HCT116 (cell line): ENCODE results near the gene MUC4. TPM values are rescaled to one million over a fixed set of nuclear protein-coding genes. Genes with fewer than 3 reads are reported as not detected.

Source experiments
- ATAC-seq: fragments of 200-7000 bp; cut with Tn5 transposase; 2 replicates; pipeline ENCODE4 v1.9.1; 2020; ENCODE audit warnings: mild to moderate bottlenecking, moderate library complexity
- BruUV-seq: library from RNA; stranded (reverse); fragments of 400-500 nt; replicated peaks from 2 replicates; lab custom pipeline; 2021; lab: Mats Ljungman, UMichigan
- CTCF ChIA-PET: fragments of 300-600 bp; sonication (Branson Sonifier 250); formaldehyde crosslinking; loops from one replicate; lab custom pipeline; 2021; ENCODE audit warnings: antibody characterized with exemption; lab: Charles Lee
- POLR2A ChIA-PET: fragments of 300-600, 350-600 bp; sonication (Branson Sonifier 250); formaldehyde crosslinking; loops from one replicate; lab custom pipeline; 2021; ENCODE audit warnings: antibody characterized with exemption; lab: Charles Lee
- RAD21 ChIA-PET, 2 experiments: fragments of 300-600 bp; sonication (Branson Sonifier 250); formaldehyde crosslinking; loops; one replicate each; lab custom pipeline; 2023; ENCODE audit warnings: low total read pairs in 2 of 2; ENCODE audit not compliant: uncharacterized antibody in 2 of 2, unreplicated experiment in 2 of 2, low non-redundant PET in 1 of 2; lab: Charles Lee
- DNase-seq: peaks from one replicate; pipeline ENCODE4 v3.0.0-alpha.2; 2010; ENCODE audit warnings: low read depth, low spot score
- H2AFZ ChIP-seq: fragments of 200-600 bp; shearing (Covaris generic), sonication (generic); 2 replicates; pipeline ENCODE4 v1.6.1; 2017; ENCODE audit warnings: low read depth, mixed run types, mixed read lengths, antibody characterized with exemption, low read length; ENCODE audit not compliant: poor library complexity, severe bottlenecking
- H3K27ac ChIP-seq: 2 replicates; pipeline ENCODE4 v1.5.1; 2012; ENCODE audit warnings: low read depth, low read length
- H3K27me3 ChIP-seq: fragments of 200-600 bp; sonication (generic); 2 replicates; pipeline ENCODE4 v1.6.1; 2016; ENCODE audit warnings: mixed run types, low read length, mixed read lengths; ENCODE audit not compliant: insufficient read depth
- H3K36me3 ChIP-seq, 2 experiments: fragments of 200-500 bp in 1 of 2; fragments of 200-600 bp in 1 of 2; sonication (Bioruptor generic) in 1 of 2; sonication (generic) in 1 of 2; 2 replicates each; pipeline versions ENCODE4 v1.5.1 to v1.6.1; 2014 to 2016; ENCODE audit warnings: low read length in 2 of 2, inconsistent platforms in 1 of 2, mixed read lengths in 1 of 2, mixed run types in 1 of 2; ENCODE audit not compliant: insufficient read depth in 2 of 2, control insufficient read depth in 1 of 2
- H3K4me1 ChIP-seq, 2 experiments: fragments of 200-600 bp in 1 of 2; sonication (generic) in 1 of 2; 2 replicates each; pipeline versions ENCODE4 v1.5.1 to v1.6.1; 2012 to 2017; ENCODE audit warnings: low read length in 2 of 2, inconsistent platforms in 1 of 2, mild to moderate bottlenecking in 1 of 2, mixed read lengths in 1 of 2, mixed run types in 1 of 2, moderate library complexity in 1 of 2; ENCODE audit not compliant: insufficient read depth in 2 of 2, control insufficient read depth in 1 of 2
- H3K4me2 ChIP-seq: fragments of 200-600 bp; sonication (generic); 2 replicates; pipeline ENCODE4 v1.6.1; 2017; ENCODE audit warnings: mixed run types, low read length, mixed read lengths
- H3K4me3 ChIP-seq, 2 experiments: fragments of 200-600 bp in 1 of 2; sonication (generic) in 1 of 2; replicated peaks in 1 of 2; 2 replicates each; pipeline ENCODE4 v1.5.1; 2011 to 2016; ENCODE audit warnings: low read length in 2 of 2, control low read depth in 1 of 2, low read depth in 1 of 2, mild to moderate bottlenecking in 1 of 2, mixed read lengths in 1 of 2, mixed run types in 1 of 2
- H3K79me2 ChIP-seq: fragments of 200-600 bp; sonication (generic); 2 replicates; pipeline ENCODE4 v1.6.1; 2017; ENCODE audit warnings: mild to moderate bottlenecking, mixed run types, low read length, moderate library complexity, mixed read lengths; ENCODE audit not compliant: insufficient read depth
- H3K9ac ChIP-seq: fragments of 200-600 bp; sonication (generic); 2 replicates; pipeline ENCODE4 v1.6.1; 2016; ENCODE audit warnings: low read length, mixed read lengths
- H3K9me2 ChIP-seq: fragments of 200-600 bp; sonication (generic), shearing (Covaris generic); 2 replicates; pipeline ENCODE4 v1.6.1; 2017; ENCODE audit warnings: mixed run types, mild to moderate bottlenecking, moderate library complexity; ENCODE audit not compliant: insufficient read depth
- H3K9me3 ChIP-seq, 2 experiments: fragments of 200-500 bp in 1 of 2; fragments of 200-600 bp in 1 of 2; sonication (Bioruptor generic) in 1 of 2; sonication (generic) in 1 of 2; 2 replicates each; pipeline ENCODE4 v1.6.1; 2014 to 2017; ENCODE audit warnings: low read length in 2 of 2, mixed read lengths in 2 of 2, inconsistent platforms in 1 of 2, low read depth in 1 of 2, mild to moderate bottlenecking in 1 of 2, mixed run types in 1 of 2, moderate library complexity in 1 of 2; ENCODE audit not compliant: control insufficient read depth in 1 of 2, insufficient read depth in 1 of 2
- H4K20me1 ChIP-seq: fragments of 200-600 bp; sonication (generic), shearing (Covaris generic); 2 replicates; pipeline ENCODE4 v1.6.1; 2017; ENCODE audit warnings: mixed run types, mild to moderate bottlenecking, moderate library complexity; ENCODE audit not compliant: insufficient read depth
- ATF3 ChIP-seq: IDR thresholded peaks from 2 replicates; pipeline ENCODE4 v1.6.1; 2012
- CBX3 ChIP-seq: IDR thresholded peaks from 2 replicates; pipeline ENCODE4 v1.6.1; 2012; ENCODE audit warnings: low read depth
- CEBPB ChIP-seq: IDR thresholded peaks from 2 replicates; pipeline ENCODE4 v1.6.1; 2012; ENCODE audit warnings: low read depth
- CTCF ChIP-seq, 3 experiments: fragments of 200-600 bp in 1 of 3; sonication (generic) in 1 of 3; IDR thresholded peaks in 2 of 3; conservative IDR thresholded peaks in 1 of 3; 2 replicates each; pipeline ENCODE4 v1.5.1; 2012 to 2017; ENCODE audit warnings: low read depth in 2 of 3, low read length in 2 of 3, antibody characterized with exemption in 1 of 3, borderline replicate concordance in 1 of 3, control low read depth in 1 of 3, mild to moderate bottlenecking in 1 of 3, mixed read lengths in 1 of 3, mixed run types in 1 of 3, moderate library complexity in 1 of 3; ENCODE audit not compliant: insufficient read depth in 1 of 3
- EGR1 ChIP-seq: IDR thresholded peaks from 2 replicates; pipeline ENCODE4 v1.6.1; 2012; ENCODE audit warnings: low read depth
- ELF1 ChIP-seq: IDR thresholded peaks from 2 replicates; pipeline ENCODE4 v1.6.1; 2012; ENCODE audit warnings: low read depth, borderline replicate concordance
- EZH2 ChIP-seq: fragments of 200-600 bp; sonication (generic); IDR thresholded peaks from 2 replicates; pipeline ENCODE4 v1.6.1; 2017; ENCODE audit warnings: antibody characterized with exemption, mixed run types
- FOSL1 ChIP-seq: IDR thresholded peaks from 2 replicates; pipeline ENCODE4 v1.6.1; 2012; ENCODE audit warnings: low read depth
- JUND ChIP-seq: IDR thresholded peaks from 2 replicates; pipeline ENCODE4 v1.6.1; 2012
- MAX ChIP-seq: IDR thresholded peaks from 2 replicates; pipeline ENCODE4 v1.6.1; 2012
- POLR2A ChIP-seq: IDR thresholded peaks from 2 replicates; pipeline ENCODE4 v1.7.0; 2011; ENCODE audit warnings: borderline replicate concordance; ENCODE audit not compliant: insufficient read depth, insufficient read length; ENCODE audit errors: extremely low read depth
- RAD21 ChIP-seq: IDR thresholded peaks from 2 replicates; pipeline ENCODE4 v1.6.1; 2012; ENCODE audit warnings: low read depth, mild to moderate bottlenecking
- SIN3A ChIP-seq: IDR thresholded peaks from 2 replicates; pipeline ENCODE4 v1.6.1; 2012; ENCODE audit warnings: low read depth
- SP1 ChIP-seq: IDR thresholded peaks from 2 replicates; pipeline ENCODE4 v1.6.1; 2012; ENCODE audit warnings: low read depth
- SRF ChIP-seq: IDR thresholded peaks from 2 replicates; pipeline ENCODE4 v1.6.1; 2012; ENCODE audit warnings: low read depth
- YY1 ChIP-seq: IDR thresholded peaks from 2 replicates; pipeline ENCODE4 v1.6.1; 2011; ENCODE audit warnings: low read length, low read depth, moderate library complexity, mild to moderate bottlenecking; ENCODE audit not compliant: insufficient replicate concordance; ENCODE audit errors: extremely low read depth
- ZBTB33 ChIP-seq: IDR thresholded peaks from 2 replicates; pipeline ENCODE4 v1.6.1; 2011; ENCODE audit warnings: mild to moderate bottlenecking, low read length, moderate library complexity; ENCODE audit not compliant: insufficient replicate concordance; ENCODE audit errors: extremely low read depth
- ZFX ChIP-seq: fragments of 450-650 bp; IDR thresholded peaks from 2 replicates; pipeline ENCODE4 v1.6.1; 2017
- ZNF274 ChIP-seq: fragments of 200-500 bp; sonication (Bioruptor generic); IDR thresholded peaks from 2 replicates; pipeline ENCODE4 v1.6.1; 2014; ENCODE audit warnings: mild to moderate bottlenecking, low read depth, low read length, inconsistent platforms
- intact Hi-C: fragments of 100-400 bp; cut with micrococcal nuclease; formaldehyde crosslinking; loops from 2 replicates; pipeline ENCODE4 v1.10.0; 2022
- total RNA-seq: library from RNA; stranded (reverse); gene quantifications from one replicate; pipeline ENCODE4 v1.2.1, GENCODE V29; 2021; ENCODE audit not compliant: unreplicated experiment

Gene MUC4
- total RNA-seq, 1 experiment from 2014 or later = 0.64 TPM

GRCh38 chr3:195729476-195730251 lies 82.1 kb downstream of the MUC4 start:
- no peak for ATAC-seq

More at GRCh38 chr3:195729476-195730251, 82.1 kb downstream of the MUC4 start:
- POLR2A ChIA-PET = no interaction called here
- Histone ChIP-seq H3K4me3 (no peak overlapping the region), H3K27me3 (no peaks in the 10 kb centered on the region), H3K9me2 (no peaks in the 10 kb centered on the region), H2AFZ (no peak overlapping the region), H3K4me2 (no peak overlapping the region), H3K27ac (no peak overlapping the region), H3K4me1 (peaks cover 0 to 4% of the 10 kb centered on the region in 2 experiments; a peak in 1 of 4 replicates), H3K9me3 (no peaks in the 10 kb centered on the region), H3K9ac (no peak overlapping the region), H3K36me3 (no peaks in the 10 kb centered on the region), H4K20me1 (no peaks in the 10 kb centered on the region), H3K79me2 (no peaks in the 10 kb centered on the region)
- no peak for DNase-seq
- RAD21 ChIA-PET = no interaction called here
- TF ChIP-seq ZBTB33 (no peak), FOSL1 (no peak), RAD21 (no peak), EZH2 (no peak), ELF1 (no peak), YY1 (no peak), ATF3 (no peak), POLR2A (no peak), ZFX (no peak), SP1 (no peak), JUND (no peak), EGR1 (no peak), MAX (no peak), CTCF (IDR thresholded peaks at IDR 0.05 in 2 of 3, conservative IDR thresholded peaks at IDR 0.05 in 1 of 3; ENCODE audit: borderline replicate concordance in 1 of 3, insufficient read depth in 1 of 3, low read depth in 2 of 3, low read length in 2 of 3) (no peak), SRF (no peak), CEBPB (no peak), ZNF274 (no peak), SIN3A (no peak), CBX3 (no peak)
- no TSS peak for BruUV-seq
- intact Hi-C loops = loop anchor here (1.0 kb wide), 1 partner anchor 15 kb away; no protein-coding TSS in a partner anchor
- CTCF ChIA-PET = interaction anchor here (0.9 kb wide), 1 partner anchor 18 kb away, joined by 3 read pairs; no protein-coding TSS in a partner anchor
